Duodenal mucosa (tissue), 2 donors: ENCODE measurements around the gene VRK2.
A peak's percentile ranks its signal among the peaks of the same experiment; 100 is the strongest.

Experiments
- H3K27ac ChIP-seq: one replicate; pipeline ENCODE4 v1.7.0; 2013; ENCODE audit warnings: low read depth, low read length
- H3K27me3 ChIP-seq, 2 donors: one replicate each; pipeline ENCODE4 v1.7.0; 2013; ENCODE audit warnings: low read length in 2 of 2, control low read depth in 1 of 2; ENCODE audit not compliant: insufficient read depth in 2 of 2, control insufficient read depth in 1 of 2
- H3K36me3 ChIP-seq, 2 donors: one replicate each; pipeline ENCODE4 v1.7.0; 2013; ENCODE audit warnings: low read length in 2 of 2, control low read depth in 1 of 2; ENCODE audit not compliant: insufficient read depth in 2 of 2, control insufficient read depth in 1 of 2
- H3K4me1 ChIP-seq, 2 donors: one replicate each; pipeline ENCODE4 v1.7.0; 2013; ENCODE audit warnings: low read length in 2 of 2, control low read depth in 1 of 2; ENCODE audit not compliant: insufficient read depth in 2 of 2, control insufficient read depth in 1 of 2
- H3K4me3 ChIP-seq, 2 donors: one replicate each; pipeline ENCODE4 v1.7.0; 2013; ENCODE audit warnings: low read length in 2 of 2, low read depth in 1 of 2
- H3K9ac ChIP-seq, 2 donors: one replicate each; pipeline ENCODE4 v1.7.0; 2013; ENCODE audit warnings: low read length in 2 of 2, low read depth in 1 of 2
- H3K9me3 ChIP-seq, 2 donors: one replicate each; pipeline ENCODE4 v1.7.0; 2013; ENCODE audit warnings: low read length in 2 of 2, control low read depth in 1 of 2; ENCODE audit not compliant: control insufficient read depth in 1 of 2

Gene VRK2

GRCh38 chr2:58046585-58047372 lies at the start of gene VRK2:
Gene VRK2, plus strand, starts transcription at chr2:58046806. Its CDS starts 2,026 bp downstream, at chr2:58048832.
- Histone ChIP-seq H3K36me3 (peaks cover 0 to 4% of the 10 kb centered on the region in 2 donors), H3K9me3 (no peaks in the 10 kb centered on the region), H3K27ac (peak within 1 kb of the TSS; percentile 90), H3K4me1 (peaks cover 15 to 22% of the 10 kb centered on the region in 2 donors), H3K9ac (peak within 1 kb of the TSS; percentile 68 to 89), H3K27me3 (no peaks in the 10 kb centered on the region), H3K4me3 (peak within 1 kb of the TSS; percentile 86 to 95)

DNA sequence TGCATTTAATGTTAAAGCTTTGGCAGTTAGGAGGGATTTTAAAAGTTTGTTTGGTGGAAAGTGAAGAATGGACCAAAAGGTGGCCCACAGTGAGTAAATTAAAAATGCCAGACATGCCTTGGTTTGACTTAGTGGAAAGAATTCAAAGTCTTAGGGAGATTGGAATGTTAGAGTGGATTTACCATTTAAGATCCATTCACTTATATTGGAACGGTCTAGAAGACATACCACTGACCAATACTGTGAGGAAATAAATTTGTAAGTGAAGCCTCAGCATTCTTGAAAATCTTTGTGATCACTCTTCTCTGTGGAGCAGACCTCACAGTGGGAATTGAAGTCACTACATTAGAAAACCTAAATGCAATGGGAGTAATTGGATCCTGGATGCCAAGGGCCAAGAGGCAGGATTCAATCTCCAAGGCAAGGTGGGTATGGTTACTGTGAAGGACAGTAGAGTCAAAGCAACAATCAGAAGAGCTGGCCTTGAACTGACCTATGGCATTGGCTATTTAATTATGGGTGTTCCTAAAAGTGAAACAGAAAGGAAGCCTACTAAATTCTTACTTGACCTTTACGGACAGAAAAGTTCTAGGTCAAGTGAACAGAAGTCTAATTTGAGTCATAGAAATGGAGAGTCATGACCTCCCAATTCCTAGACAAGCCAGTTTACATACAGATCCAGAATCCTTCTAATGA lies 40.2 kb upstream of the VRK2 start:
- H3K36me3 ChIP-seq, result no peaks in the 10 kb centered on the region
- no peak overlapping the region for H3K4me3 ChIP-seq

DNA sequence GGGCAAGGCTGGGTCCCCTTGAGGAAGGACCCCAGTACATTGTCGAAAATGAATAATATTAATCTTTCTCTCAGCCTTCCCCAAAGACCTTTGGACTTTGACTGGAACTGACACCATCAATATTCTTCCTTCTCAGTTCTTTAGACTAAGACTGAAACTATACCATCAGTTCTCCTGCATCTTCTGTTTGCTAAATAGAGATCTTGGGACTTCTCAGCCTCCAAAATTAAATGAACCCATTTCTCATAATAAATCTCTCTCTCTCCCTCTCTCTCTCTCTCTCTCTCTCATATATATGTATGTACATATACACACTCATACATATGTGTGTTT lies 39.7 kb upstream of the VRK2 start:
- no peaks in the 10 kb centered on the region for H3K9me3 ChIP-seq
- H3K4me3 ChIP-seq, result no peak overlapping the region
- H3K4me1 ChIP-seq, result no peaks in the 10 kb centered on the region
- no peaks in the 10 kb centered on the region for H3K36me3 ChIP-seq
- no peak overlapping the region for H3K9ac ChIP-seq
- H3K27me3 ChIP-seq, result no peaks in the 10 kb centered on the region
- no peak overlapping the region for H3K27ac ChIP-seq

More for the DNA sequence above, 40.2 kb upstream of the VRK2 start:
- no peaks in the 10 kb centered on the region for H3K27me3 ChIP-seq
- H3K27ac ChIP-seq, result no peak overlapping the region
- H3K9ac ChIP-seq, result no peak overlapping the region
- no peaks in the 10 kb centered on the region for H3K4me1 ChIP-seq
- no peaks in the 10 kb centered on the region for H3K9me3 ChIP-seq

- Histone ChIP-seq H3K9ac (no peak overlapping the region), H3K9me3 (no peaks in the 10 kb centered on the region), H3K4me1 (no peaks in the 10 kb centered on the region), H3K27me3 (no peaks in the 10 kb centered on the region), H3K4me3 (no peak overlapping the region), H3K27ac (no peak overlapping the region), H3K36me3 (no peaks in the 10 kb centered on the region)
These were observed 36.0 kb upstream of the VRK2 start for GRCh38 chr2:58010599-58010998.

DNA sequence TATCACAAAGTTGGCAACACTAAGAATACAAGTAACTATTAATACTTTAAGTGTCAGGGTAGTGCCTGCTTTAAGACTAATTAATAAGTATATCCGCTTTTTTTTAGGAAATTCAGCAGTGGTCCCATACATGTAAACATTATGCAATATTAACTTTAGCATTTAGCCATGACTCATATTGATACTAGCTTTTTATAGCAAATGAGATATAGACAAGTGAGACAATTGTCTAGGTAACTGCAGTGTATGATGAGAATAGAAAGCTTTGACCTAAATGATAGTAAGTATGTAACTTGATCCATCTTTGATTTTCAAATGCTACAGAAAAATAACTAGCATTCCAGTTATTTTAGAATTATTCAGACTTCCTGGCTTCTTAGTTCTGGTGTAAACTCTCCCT lies 27.4 kb upstream of the VRK2 start:
- no peaks in the 10 kb centered on the region for H3K4me1 ChIP-seq
- H3K27me3 ChIP-seq, result no peaks in the 10 kb centered on the region
- H3K27ac ChIP-seq, result no peak overlapping the region
- H3K9me3 ChIP-seq, result no peaks in the 10 kb centered on the region
- H3K4me3 ChIP-seq, result no peak overlapping the region
- H3K9ac ChIP-seq, result no peak overlapping the region
- H3K36me3 ChIP-seq, result no peaks in the 10 kb centered on the region

DNA sequence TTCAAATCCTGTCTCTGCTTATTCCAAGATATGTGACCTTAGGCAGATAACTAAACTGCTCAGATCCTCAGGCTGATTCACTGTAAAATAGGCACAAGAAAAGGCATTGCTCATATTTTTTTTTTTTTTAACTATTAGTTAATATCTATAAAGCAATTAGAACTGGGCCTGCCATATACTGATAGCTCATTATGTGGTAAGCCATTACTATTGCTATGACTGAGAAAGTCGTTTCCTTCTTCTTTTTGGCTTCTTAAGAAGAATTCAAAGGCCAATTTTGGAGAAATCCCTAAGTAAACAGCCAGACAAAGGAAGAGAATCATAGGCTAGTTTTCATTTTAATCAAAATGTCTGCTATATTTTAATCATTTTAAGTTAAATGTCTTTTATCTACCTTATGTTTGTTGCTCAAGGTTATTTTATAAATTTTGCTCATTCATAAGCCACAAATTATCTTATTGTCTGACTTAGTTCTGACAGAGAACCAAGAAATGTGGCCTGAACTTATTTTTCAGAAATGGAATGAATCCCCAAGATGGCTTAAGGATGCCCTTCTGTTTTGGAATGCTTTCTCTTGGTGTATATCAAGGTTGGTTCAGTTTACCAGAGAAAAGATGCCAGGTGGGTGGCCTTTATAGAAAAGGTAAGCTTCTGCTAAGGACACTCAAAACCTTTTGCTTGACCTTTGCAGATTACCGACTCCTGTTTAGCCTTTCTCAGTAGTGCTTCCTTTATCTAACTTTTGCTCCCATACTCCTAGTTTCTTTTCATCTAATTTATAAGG lies 21.3 kb upstream of the VRK2 start:
- H3K27me3 ChIP-seq, result no peaks in the 10 kb centered on the region
- H3K4me3 ChIP-seq, result no peak overlapping the region
- H3K9ac ChIP-seq, result no peak overlapping the region
- H3K36me3 ChIP-seq, result no peaks in the 10 kb centered on the region
- H3K9me3 ChIP-seq, result no peaks in the 10 kb centered on the region
- no peak overlapping the region for H3K27ac ChIP-seq
- H3K4me1 ChIP-seq, result no peaks in the 10 kb centered on the region

DNA sequence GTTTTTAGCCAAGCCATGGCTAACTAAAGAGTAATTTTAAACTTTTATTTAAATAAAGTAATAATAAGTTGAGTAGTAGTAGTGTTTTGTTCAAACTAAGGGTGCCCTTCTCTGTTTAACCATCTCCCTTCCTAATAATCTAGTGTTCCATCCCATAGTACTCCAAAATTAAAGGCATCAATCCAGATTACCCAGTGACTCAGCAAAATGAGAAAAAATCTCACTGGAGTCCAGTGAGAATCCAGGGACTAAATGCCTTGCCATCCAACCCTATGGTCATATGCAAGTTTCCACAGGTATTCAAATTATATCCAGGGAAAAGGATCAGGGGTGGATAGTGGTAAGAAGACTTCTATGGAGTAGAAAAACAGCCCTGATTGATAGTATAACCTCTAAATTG lies 19.6 kb upstream of the VRK2 start:
- Histone ChIP-seq H3K36me3 (no peaks in the 10 kb centered on the region), H3K27me3 (no peaks in the 10 kb centered on the region), H3K4me1 (no peaks in the 10 kb centered on the region), H3K4me3 (no peak overlapping the region), H3K27ac (no peak overlapping the region), H3K9me3 (no peaks in the 10 kb centered on the region), H3K9ac (no peak overlapping the region)

DNA sequence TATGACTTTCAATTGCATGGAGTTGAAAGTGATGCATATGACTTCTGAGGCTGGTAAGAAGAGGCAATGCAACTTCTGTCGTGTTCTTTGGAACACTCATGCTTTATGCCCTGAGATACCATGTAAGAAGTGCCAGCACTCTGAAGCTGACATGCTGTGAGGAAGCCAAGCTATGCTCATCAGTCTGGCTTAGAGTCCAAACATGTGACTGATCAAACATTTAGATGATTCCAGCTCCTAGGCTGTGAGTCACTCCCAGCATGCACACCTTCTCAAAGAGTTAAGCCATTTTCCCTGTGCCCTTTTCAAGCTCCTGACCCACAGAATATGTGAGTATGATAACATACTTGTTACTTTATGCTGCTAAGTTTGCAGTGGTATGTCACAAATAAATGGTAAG lies 15.8 kb upstream of the VRK2 start:
- no peaks in the 10 kb centered on the region for H3K9me3 ChIP-seq
- no peak overlapping the region for H3K27ac ChIP-seq
- no peaks in the 10 kb centered on the region for H3K36me3 ChIP-seq
- H3K4me1 ChIP-seq, result no peaks in the 10 kb centered on the region
- no peak overlapping the region for H3K9ac ChIP-seq
- H3K27me3 ChIP-seq, result no peaks in the 10 kb centered on the region
- no peak overlapping the region for H3K4me3 ChIP-seq

GRCh38 chr2:58032016-58032763 lies 14.4 kb upstream of the VRK2 start:
- no peaks in the 10 kb centered on the region for H3K9me3 ChIP-seq
- no peak overlapping the region for H3K27ac ChIP-seq

DNA sequence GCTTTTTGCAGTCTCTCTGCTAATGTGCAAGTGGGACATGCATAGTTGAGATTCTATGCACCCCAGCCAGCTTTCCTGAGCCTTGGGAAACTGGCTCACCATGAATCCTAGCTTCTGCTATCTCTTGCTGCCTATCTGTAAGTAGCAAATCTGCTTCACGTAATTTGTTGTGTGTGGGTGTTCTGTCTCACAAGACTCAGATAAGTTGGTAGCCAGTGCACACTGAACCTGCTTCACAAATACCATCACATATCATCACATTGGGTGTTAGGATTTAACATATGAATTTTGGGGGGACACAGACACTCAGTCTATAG lies 13.9 kb upstream of the VRK2 start:
- Histone ChIP-seq H3K4me3 (no peak overlapping the region), H3K27ac (no peak overlapping the region), H3K9ac (no peak overlapping the region), H3K27me3 (no peaks in the 10 kb centered on the region), H3K4me1 (no peaks in the 10 kb centered on the region), H3K9me3 (no peaks in the 10 kb centered on the region), H3K36me3 (no peaks in the 10 kb centered on the region)

More at GRCh38 chr2:58032016-58032763, 14.4 kb upstream of the VRK2 start:
- Histone ChIP-seq H3K27me3 (no peaks in the 10 kb centered on the region), H3K9ac (no peak overlapping the region), H3K4me3 (no peak overlapping the region), H3K4me1 (no peaks in the 10 kb centered on the region), H3K36me3 (no peaks in the 10 kb centered on the region)
